ENCODE data around the gene SELP. TPM values are rescaled to one million over a fixed set of nuclear protein-coding genes. Genes with fewer than 3 reads are reported as not detected.

The SELP gene
- total and polyA plus RNA-seq, 2 of the 8 experiments (the other 6 are each of a cell fraction or from before 2014, with no cell fraction given): not detected

DNA sequence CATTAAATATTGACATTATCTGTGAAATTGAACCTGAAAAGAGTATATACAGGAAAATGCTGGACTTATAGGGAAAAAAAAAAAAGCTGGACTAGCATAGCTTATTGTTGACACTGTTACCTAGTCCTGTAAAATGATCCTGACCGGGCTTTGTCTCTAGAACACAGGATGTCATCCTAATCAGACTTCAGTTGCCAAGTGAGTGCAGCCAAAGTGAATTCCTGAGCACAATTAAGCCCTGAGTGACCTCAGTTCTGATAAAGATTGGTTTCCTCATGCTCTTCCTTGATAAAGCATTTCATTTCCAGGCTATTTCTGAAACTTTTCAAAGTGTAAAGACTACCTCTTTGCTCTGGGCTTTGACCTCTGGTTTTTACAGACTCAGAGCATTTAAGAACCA lies 19.8 kb downstream of the SELP start:
- Histone ChIP-seq H3K27ac (ENCODE audit: low read depth, low read length) (no peak overlapping the region), H3K18ac (ENCODE audit: extremely low read depth, low read length) (no peak overlapping the region), H3K4ac (replicated peaks; ENCODE audit: insufficient read length, low read depth, low read length) (no peak overlapping the region), H3K56ac (replicated peaks; ENCODE audit: insufficient read length, low read depth, low read length) (no peak overlapping the region), H4K5ac (ENCODE audit: insufficient read length, low read depth, low read length) (no peak overlapping the region), H2BK12ac (ENCODE audit: low read depth, low read length) (no peak overlapping the region), H3K36me3 (ENCODE audit: control insufficient read depth in 2 of 4, insufficient read depth in 4 of 4, low read length in 3 of 4) (no peaks in the 10 kb centered on the region), H3K23ac (ENCODE audit: insufficient read length) (no peak overlapping the region), H3K27me3 (replicated peaks in 1 of 4; ENCODE audit: control insufficient read depth in 3 of 4, extremely low read depth in 1 of 4, insufficient read depth in 3 of 4, low read length in 3 of 4) (no peaks in the 10 kb centered on the region), H3K23me2 (ENCODE audit: low read depth, low read length) (no peaks in the 10 kb centered on the region; the same call in 1 of the 2 replicates), H4K91ac (replicated peaks; ENCODE audit: insufficient read length, low read length) (no peak overlapping the region), H2BK20ac (ENCODE audit: low read length) (no peak overlapping the region), H3K9ac (replicated peaks in 1 of 4; ENCODE audit: extremely low read depth in 1 of 4, low read depth in 3 of 4, low read length in 3 of 4) (no peak overlapping the region), H2AFZ (ENCODE audit: low read length) (no peak overlapping the region), H2BK15ac (ENCODE audit: low read length) (no peak overlapping the region), H2BK120ac (replicated peaks; ENCODE audit: low read depth, low read length) (no peak overlapping the region), H3K4me1 (replicated peaks in 1 of 4; ENCODE audit: control insufficient read depth in 3 of 4, insufficient read depth in 4 of 4, low read length in 3 of 4) (no peaks in the 10 kb centered on the region), H3K4me2 (ENCODE audit: insufficient read depth in 1 of 2, low read depth in 2 of 2, low read length in 2 of 2) (no peak overlapping the region), H3K14ac (ENCODE audit: insufficient read length) (no peak overlapping the region), H2BK5ac (ENCODE audit: low read depth, low read length) (no peak overlapping the region), H2AK5ac (ENCODE audit: low read depth, low read length) (no peak overlapping the region), H3K79me2 (ENCODE audit: control insufficient read depth in 1 of 2, insufficient read depth in 2 of 2, low read length in 2 of 2) (no peaks in the 10 kb centered on the region), H4K20me1 (replicated peaks in 1 of 2; ENCODE audit: control insufficient read depth in 1 of 2, insufficient read depth in 2 of 2, low read length in 2 of 2) (no peaks in the 10 kb centered on the region), H3K4me3 (ENCODE audit: extremely low read depth in 1 of 4, insufficient read depth in 2 of 4, low read depth in 3 of 4, low read length in 4 of 4) (no peak overlapping the region), H3K79me1 (ENCODE audit: low read depth, low read length) (no peaks in the 10 kb centered on the region), H3K9me3 (ENCODE audit: insufficient read depth in 2 of 2, low read depth in 1 of 2, low read length in 1 of 2) (no peaks in the 10 kb centered on the region), H4K8ac (ENCODE audit: extremely low read depth, insufficient read depth, low read length) (no peak overlapping the region)
- ChIA-PET CTCF (ENCODE audit: partially characterized antibody) (interaction anchor here (0.8 to 3.0 kb wide), 5 partner anchors 9 to 102 kb away, joined by 3 to 22 read pairs (median 6); partner anchors contain the start of gene F5), POLR2A (ENCODE audit: partially characterized antibody) (no interaction called here)
- DNase-seq (ENCODE audit: low read depth in 1 of 2, low spot score in 2 of 2) (no peak), FAIRE-seq (no peak)
- TF ChIP-seq ZNF274 (IDR thresholded peaks at IDR 0.05; ENCODE audit: borderline replicate concordance, extremely low read depth, low read length) (no peak), CBX5 (IDR thresholded peaks at IDR 0.05; ENCODE audit: low read depth, low read length) (no peak), RAD21 (IDR thresholded peaks at IDR 0.05 in 1 of 2, conservative IDR thresholded peaks at IDR 0.05 in 1 of 2; ENCODE audit: low read depth in 2 of 2, low read length in 2 of 2) (no peak), TAF1 (IDR thresholded peaks at IDR 0.05; ENCODE audit: low read depth, low read length) (no peak), JUN (IDR thresholded peaks at IDR 0.05; ENCODE audit: low read depth, low read length) (no peak), SP1 (IDR thresholded peaks at IDR 0.05; ENCODE audit: low read depth, low read length) (no peak), POLR2A (IDR thresholded peaks at IDR 0.05; ENCODE audit: control extremely low read depth in 1 of 2, low read depth in 2 of 2, low read length in 2 of 2) (no peak), TBP (IDR thresholded peaks at IDR 0.05; ENCODE audit: low read depth, low read length) (no peak), NANOG (IDR thresholded peaks at IDR 0.05; ENCODE audit: insufficient read depth, low read depth, low read length, poor library complexity, severe bottlenecking) (no peak), CTBP2 (IDR thresholded peaks at IDR 0.05; ENCODE audit: borderline replicate concordance, insufficient read depth, insufficient read length, low read length) (no peak), TAF7 (optimal IDR thresholded peaks at IDR 0.05; ENCODE audit: borderline replicate concordance, low read depth, low read length) (no peak), YY1 (IDR thresholded peaks at IDR 0.05; ENCODE audit: low read depth, low read length) (no peak)
- 83% methylated on average over 1 of the region's 1 CpG; no CpG with 5 or more reads in 1 of the 2 experiments for WGBS, 2 experiments (ENCODE audit: extremely low coverage in 1 of 2, insufficient coverage in 1 of 2, insufficient read length in 1 of 2, insufficient replicate concordance in 2 of 2, low coverage in 1 of 2, low lambda C conversion rate in 2 of 2, missing lambda C conversion rate in 1 of 2)
